ENCODE results near the gene EGR1.

EGR1 gene

DNA sequence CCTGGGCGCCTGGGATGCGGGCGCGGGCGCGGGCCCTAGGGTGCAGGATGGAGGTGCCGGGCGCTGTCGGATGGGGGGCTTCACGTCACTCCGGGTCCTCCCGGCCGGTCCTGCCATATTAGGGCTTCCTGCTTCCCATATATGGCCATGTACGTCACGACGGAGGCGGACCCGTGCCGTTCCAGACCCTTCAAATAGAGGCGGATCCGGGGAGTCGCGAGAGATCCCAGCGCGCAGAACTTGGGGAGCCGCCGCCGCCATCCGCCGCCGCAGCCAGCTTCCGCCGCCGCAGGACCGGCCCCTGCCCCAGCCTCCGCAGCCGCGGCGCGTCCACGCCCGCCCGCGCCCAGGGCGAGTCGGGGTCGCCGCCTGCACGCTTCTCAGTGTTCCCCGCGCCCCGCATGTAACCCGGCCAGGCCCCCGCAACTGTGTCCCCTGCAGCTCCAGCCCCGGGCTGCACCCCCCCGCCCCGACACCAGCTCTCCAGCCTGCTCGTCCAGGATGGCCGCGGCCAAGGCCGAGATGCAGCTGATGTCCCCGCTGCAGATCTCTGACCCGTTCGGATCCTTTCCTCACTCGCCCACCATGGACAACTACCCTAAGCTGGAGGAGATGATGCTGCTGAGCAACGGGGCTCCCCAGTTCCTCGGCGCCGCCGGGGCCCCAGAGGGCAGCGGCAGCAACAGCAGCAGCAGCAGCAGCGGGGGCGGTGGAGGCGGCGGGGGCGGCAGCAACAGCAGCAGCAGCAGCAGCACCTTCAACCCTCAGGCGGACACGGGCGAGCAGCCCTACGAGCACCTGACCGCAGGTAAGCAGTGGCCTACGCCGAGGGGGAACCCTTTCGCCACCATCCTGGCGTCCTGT, at the start of gene EGR1:
Gene EGR1, plus strand, starts transcription at position 219 of the 864 bp plus-strand sequence. Its CDS starts 283 bp downstream, at position 502.
- DNase-seq (ENCODE audit: low read depth): peak; percentile 89

DNA sequence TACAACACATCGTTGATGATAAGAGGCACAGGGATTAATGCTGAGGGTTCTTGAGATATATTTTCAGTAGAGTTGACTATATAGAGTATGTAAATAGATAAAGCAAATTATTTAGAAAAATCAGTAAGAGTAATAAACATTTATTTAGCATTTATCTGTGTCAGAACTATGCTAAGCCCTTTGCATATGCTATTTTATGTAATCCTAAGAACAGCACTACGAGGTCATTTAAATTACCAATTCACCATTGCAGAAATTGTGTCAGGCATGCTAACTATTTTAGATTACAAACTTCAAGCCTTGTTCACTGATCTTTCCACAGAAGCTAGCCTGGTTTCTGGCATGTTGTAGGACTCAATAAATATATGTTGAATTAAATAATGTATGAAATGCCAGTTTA, 46.8 kb upstream of the EGR1 start:
- no peak for DNase-seq (ENCODE audit: low read depth)

DNA sequence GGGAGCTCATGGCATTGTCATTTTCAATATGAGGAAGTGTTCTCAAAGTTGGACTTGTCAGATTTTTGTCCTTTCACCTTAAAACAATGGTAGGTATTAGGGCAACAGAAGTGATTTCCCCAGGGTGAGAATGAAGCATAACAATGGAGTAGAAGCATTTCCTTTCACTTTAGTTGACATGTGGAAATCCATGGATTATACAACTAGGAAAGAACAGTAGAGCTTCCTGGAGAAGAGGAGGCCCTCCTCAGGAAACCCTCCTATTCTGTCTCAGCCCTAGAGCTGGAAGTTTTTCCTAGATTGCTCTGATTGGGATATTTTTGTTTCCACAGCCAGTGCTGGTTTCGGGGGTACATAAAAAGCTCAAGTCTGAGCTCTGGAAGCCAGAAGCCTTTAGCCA, 40.2 kb upstream of the EGR1 start:
- no peak for DNase-seq (ENCODE audit: low read depth)

DNA sequence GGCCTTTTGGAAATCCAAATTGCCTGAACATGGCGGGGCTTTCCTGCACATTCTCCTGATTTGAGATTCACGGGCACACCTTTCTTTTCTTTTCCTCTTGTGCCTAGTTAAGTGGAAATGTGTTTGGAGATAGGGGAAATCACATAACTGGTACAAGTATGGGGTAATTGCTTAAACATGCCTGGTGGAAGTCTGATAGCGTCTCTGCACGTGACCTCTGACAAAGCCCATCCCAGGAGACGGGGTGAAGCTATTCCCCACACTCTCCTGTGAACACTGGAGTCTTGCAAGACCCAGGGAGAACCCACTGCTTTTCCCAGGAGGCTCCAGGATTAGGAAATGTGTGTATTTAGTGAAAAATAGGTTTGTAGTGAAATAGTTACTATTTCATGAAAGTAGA, 29.3 kb upstream of the EGR1 start:
- DNase-seq (ENCODE audit: low read depth): no peak

DNA sequence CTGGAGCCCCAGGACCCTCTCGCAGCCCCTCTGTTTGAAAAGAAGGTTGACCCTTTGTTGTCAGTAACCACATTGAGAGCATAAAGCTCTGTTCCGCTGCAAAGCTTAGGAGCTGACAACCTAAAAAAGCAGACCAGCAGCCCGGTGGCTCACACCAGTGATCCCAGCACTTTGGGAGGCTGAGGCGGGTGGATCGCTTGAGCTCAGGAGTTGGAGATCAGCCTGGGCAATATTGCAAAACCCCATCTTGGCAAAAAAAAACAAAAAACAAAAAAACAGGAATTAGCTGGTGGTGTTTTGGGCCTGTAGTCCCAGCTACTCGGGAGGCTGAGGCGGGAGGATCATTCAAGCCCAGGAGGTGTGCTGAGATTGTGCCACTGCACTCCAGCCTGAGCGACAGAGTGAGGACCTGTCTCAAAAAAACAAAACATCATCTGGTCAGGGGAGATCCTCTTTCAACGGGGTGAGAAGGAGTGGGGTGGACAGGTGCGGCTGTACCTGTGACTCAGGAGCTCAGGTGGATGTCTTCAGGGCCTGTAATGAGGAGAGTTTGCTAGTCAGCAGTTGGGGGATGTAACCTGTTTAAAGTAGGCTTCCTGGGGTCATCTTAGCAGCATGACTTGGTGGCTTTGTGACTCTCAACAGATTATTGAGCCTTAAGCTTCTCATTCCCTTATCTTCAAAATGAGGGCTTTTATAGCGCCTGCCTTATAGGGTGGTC, 27.1 kb upstream of the EGR1 start:
- DNase-seq (ENCODE audit: low read depth): no peak

DNA sequence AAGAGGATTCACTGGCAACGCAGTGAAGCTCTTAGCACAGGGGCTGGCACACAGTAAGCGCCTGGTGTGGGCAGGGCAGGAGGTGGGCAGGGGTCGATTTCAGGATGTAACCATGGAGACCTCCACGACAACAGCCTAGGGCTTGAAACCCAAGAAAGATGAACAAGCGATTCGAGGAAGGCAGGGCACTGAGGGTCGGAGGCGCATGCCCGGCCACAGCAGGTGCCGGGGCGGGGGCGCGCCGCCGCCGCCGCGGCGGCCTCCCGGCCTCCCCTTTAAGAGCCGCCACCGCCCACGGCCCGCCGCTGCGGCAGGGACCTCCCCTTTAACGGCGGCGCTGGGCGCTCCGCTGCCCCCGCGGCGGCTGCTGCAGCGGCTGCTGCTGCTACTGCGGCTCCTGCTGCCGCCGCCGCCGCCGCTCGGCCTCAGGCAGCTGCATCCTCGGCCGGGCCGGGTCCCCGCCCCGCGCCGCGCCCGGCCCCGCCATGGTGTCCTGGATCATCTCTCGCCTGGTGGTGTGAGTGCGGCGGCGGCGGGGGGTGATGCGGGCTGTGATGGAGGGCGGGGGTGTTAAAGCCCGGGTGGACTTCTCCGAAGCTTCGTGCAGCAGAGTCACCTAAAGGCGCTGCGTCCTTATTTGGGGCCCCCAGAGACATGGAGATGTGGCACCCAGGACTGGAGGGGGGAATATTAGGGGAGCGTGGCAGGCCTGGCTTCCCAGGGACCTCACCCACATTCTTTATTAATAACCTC, 26.4 kb upstream of the EGR1 start, which contains the start of gene REEP2:
Gene REEP2, plus strand, starts transcription at position 334 of the 753 bp plus-strand sequence. Its CDS starts 152 bp downstream, at position 486.
- no peak for DNase-seq (ENCODE audit: low read depth)

DNA sequence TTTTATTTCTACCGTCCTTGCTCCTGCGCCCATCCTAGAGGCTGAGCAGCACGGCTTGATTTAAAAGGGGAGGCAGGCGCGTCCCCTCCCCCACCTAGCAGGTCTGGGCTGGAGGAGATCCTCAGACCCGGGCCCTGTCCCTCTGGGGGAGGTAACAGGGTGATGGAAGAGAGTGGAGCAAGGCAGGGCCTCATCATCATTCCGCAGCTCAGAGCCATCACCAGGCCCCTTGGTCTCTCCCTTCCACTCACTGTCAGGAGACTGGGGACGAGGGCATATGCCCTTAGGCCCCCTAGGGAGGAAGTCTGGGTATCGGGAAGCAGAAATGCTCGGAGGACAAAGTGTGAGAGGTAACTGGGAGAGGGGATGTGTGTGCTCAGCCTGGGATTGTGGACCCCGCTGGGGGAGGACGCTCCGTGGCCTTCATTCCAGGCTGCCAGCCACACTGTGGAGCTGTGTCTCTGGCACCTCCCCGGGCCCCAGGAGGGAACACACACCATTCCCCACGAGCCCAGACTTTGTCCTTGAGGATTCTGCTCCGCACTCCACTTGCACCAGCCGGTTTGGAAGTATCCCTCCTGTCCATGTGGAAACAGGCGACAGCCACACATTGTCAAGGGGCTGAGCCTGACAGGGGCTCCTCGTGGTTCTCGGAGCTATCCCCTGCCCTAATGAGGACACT, 25.7 kb upstream of the EGR1 start:
- no peak for DNase-seq (ENCODE audit: low read depth)

DNA sequence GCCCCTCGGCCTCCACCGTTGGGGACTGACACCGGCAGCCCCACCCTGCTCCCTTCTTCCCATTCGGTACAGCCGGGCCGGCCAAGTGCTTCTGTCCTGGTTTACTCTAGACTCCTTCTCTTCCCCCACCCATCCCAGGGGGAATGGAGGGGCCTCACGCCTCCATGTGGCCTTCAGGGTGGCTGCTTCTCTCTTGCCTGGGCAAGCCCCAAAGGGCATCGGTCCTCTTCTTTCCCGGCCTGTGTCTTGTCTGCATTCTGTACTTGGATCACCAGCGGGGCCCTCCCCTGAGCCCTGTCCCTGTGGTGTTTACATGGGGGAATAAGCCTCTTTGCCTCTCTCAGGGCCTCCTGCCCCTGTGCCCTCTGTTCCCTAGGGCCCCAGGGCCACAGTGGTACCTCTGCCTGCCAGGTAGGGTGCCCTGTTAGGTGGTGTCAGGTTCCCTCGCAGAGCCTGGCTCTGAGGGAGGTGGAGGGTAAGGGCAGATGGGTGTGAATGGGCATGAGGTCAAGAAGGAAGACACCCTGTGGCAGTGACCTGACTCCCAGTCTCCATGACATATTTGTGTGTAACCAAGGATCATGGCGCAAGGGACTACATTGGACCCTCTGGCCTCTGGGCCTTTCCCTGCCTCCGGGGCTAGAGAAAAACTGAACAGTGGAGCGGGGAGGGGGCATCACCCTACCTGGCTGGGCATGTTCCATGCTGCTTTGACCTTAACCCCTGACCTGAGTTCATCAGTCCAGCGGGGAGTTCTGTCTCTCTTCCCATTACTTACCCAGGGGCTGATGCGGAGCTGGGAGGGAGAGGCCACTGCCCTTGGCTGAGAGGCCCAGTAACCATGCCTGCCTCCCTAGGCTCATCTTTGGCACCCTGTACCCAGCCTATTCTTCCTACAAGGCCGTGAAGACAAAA, 24.9 kb upstream of the EGR1 start:
- DNase-seq (ENCODE audit: low read depth): no peak

DNA sequence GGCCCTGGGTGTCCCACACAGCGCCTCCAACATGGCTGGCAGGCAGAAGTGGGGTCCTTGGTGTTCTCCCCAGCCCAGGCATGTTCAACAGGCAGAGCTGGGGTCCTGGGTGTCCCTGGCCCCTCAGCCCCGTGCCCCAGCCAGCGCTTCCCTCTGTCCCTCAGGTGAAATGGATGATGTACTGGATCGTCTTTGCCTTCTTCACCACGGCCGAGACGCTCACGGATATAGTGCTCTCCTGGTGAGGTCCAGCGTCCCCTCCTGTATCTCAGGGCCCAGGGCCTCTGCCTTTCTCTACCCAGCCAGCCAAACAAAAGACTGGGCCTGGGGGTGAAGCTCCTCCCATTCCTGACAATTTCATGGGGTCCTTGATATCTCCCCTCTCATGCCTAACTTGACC, 24.1 kb upstream of the EGR1 start:
- no peak for DNase-seq (ENCODE audit: low read depth)

DNA sequence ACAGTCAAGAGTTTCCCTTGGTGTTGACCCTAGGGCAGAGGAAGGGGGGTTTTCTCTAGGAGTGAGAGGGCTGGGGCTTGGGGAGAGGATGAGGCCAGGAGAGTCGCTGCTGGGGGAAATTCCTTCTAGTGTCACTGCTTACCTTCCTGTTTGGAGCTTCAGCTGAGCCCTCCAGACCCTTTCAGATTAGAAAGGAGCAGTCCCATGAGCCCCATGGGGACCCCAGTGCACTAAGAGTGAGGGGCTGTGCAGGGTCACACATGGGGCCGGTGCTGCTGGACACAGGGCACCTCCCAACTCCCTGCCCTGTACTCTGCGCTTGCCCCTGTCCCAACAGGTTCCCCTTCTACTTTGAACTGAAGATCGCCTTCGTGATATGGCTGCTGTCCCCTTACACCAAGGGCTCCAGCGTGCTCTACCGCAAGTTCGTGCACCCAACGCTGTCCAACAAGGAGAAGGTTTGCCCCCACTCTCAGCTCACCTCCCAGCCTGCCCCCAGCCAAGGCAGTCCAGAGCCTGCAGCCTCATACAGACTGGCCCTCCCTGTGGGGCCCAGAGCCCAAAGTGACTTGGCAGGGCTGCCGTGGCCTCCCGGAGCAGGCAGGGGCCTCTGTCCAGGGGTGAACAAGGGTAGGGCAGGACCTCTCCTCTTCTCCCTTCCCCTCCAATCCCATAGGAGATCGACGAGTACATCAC, 21.1 kb upstream of the EGR1 start:
- no peak for DNase-seq (ENCODE audit: low read depth)

DNA sequence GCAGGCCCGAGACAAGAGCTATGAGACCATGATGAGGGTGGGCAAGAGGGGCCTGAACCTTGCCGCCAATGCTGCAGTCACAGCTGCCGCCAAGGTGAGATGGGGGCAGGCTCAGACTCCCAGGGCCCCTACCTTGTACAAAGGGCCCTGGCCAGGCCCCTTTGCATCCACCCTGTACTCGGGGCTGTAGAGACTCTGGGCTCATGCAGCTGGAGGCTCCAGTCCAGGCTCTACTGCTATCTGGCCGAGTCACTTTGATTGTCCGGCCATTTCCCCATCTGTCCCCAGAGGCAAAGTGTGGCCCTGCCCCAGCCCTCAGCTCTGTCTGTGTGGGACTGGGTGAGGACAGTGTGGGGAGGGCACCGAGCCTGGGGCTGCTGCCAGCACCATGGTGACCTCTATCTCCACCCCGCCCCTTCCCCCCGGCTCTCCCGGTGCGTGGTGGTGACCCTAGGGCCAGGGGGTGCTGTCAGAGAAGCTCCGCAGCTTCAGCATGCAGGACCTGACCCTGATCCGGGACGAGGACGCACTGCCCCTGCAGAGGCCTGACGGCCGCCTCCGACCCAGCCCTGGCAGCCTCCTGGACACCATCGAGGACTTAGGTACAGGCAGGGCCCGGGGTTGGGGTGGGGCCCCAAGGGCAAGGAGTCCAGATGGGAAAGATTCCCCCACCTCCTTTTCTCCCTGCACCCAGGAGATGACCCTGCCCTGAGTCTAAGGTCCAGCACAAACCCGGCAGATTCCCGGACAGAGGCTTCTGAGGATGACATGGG, 20.3 kb upstream of the EGR1 start:
- DNase-seq (ENCODE audit: low read depth): no peak

DNA sequence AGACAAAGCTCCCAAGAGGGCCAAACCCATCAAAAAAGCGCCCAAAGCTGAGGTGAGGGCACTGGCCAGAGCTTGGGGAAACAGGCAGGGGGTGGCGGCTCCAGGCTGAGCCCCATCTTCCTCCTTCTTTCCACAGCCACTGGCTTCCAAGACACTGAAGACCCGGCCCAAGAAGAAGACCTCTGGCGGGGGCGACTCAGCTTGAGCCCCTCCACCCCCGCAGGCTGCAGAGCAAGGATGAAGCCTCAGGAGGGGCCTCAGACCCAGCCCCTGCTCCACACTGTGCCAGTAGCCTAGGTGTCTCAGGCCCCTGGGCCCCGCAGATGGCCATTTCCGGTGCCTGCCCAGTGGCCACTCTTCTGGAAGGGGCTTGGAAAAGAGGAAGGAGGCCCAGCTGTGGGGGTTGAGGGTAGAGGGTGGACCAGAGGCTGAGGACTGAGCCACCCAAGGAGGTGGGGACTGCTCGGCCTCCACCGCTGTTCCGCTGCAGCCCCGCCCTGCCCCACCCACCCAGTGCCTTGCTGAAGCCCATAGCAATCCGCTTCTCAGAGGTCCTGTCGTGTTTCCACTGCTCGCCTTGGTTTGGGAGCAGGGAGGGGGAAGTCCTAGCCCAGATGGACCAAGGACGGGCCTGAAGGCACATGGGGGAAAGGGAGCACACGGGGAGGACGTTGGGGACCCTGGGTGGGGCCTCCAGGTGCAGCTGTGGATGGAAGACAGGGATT, 19.6 kb upstream of the EGR1 start:
- no peak for DNase-seq (ENCODE audit: low read depth)

DNA sequence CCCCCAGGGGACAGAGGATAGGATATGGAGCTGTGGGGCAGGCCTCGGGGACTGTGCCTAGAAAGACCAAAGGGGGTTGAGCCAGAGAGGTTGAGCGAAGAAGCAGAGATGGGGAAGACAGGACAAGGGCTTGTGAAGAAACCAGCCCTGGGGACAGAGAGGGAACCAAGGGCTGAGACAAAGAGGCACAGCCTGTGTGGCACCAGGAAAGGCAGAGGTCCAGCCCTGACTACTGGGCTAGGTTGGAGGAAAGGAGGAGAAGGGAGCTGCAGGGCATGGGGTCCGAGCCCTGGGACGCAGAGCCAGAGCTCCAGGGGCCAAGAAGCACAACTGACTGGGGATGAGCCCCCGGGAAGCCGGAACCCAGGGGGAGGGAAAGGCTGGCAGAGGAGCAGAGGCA, 17.2 kb upstream of the EGR1 start:
- DNase-seq (ENCODE audit: low read depth): no peak

DNA sequence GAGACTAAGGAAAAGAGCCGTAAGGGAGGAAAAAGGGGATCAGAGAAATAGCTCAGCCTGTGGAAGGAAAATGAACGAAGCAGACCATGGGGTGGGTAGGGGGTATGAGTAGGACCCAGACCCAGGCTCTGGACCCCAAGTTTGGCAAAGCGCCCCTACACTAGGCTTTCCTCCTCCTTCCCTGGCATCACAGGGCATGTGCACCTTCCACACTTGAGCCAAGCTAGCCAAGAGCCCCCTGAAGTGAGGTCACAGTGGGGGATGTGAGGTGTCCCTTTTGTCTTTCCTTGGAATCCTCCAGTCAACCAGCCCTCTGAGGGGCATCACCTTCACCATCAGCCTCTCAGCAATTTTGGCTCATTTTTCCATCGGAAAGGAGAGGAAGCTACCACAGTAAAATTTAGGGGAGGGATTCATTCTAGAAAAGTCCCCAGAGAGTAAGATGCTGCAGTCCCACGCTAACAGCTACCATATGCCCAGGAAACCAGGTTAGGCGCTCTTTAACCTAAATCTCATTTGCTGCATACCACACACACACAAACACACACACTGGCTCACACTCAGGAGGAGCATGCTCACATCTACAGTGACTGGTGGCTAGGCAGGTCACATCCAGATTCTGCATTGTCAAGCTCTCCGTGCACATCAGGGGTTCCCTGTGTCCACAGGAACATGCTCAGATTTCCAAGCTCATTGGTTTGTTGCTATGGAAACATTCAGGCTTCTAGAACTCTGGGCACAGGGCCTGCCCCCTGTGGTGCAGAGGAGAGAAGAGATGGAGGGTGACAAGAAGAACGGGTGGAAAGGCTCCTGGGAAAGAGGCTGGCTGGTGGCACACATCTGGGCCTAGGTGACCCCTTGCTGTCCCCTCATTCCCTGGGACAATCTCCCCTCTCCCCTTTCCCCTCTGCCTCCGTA, 16.5 kb upstream of the EGR1 start:
- DNase-seq (ENCODE audit: low read depth): no peak

DNA sequence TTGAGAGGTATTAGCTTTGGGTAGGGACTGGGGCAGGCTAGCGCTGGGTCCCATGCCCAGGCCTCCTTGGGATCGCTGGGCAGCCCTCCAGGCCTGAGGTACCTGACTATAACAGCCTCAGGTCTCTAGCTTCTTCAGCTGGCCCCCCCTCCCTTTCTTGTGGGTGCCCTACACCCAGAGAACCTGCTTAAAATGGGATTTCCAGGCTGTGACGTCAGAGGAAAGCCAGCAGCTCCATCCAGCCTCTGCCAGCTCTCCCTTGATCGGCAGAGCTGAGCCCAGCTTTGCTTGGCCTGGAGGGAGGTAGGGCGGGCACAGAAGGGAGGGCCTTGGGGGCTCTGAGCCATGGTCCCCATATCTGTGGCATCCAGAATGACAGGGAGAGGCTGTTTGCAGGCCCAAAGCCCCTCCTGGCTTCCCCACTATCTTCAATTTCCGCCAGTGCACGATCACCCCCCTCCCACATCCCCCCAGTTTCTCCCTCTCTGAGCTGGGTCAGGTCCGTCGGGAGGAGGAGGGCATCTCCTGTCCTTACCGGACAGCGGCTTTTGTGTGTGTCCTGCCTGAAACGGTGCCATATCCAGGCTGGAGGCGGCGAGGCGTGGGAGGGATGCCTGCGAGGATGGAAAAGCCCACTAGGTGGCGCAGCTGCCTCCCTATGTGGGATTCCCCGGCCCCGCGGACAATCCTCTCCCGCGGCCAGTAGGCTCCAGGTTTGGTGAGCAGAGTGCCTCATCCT, 15.6 kb upstream of the EGR1 start:
- DNase-seq (ENCODE audit: low read depth): peak; percentile 70

DNA sequence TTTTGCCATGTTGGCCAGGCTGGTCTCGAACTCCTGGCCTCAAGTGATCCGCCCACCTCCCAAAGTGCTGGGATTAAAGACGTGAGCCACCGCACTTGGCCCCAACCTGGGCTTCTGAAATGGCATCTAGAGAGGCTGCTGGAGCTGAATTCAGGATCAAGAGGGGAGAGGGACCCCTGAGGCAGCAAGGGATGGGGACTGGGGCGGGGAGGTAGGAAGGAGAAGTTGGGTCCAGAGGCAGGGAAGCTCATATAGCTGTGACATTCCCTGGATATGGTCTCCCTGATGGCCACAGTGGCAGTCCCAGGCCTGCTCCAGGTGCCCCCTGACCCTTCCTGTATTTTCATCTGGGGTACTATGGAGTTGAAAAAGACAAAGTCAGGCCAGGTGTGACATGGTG, 14.3 kb upstream of the EGR1 start:
- DNase-seq (ENCODE audit: low read depth): no peak

DNA sequence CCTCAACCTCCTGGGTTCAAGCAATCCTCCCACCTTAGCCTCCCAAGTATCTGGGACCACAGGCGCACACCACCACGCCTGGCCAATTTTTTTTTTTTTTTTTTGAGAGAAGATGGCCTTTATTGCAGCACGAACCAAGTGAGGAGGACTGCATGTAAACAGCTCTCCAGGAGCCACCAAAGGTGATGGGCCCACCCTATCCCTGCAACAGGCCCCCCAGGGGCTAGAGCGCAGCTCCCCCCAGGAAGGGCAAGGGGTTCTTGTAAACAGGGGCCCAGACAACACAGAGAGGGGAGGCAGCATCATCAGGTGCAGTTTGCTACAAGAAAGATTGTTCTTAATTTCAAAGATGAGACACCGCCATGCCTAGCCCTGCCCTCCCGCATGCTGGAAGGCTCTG, 12.6 kb upstream of the EGR1 start:
- DNase-seq (ENCODE audit: low read depth): no peak

Data from stimulated activated CD8-positive, alpha-beta memory T cell treated with anti-CD3 and anti-CD28 coated beads, Interleukin-7, amount 100 ng/mL, for 24 hours (primary cell).